GM23338 (cell line): ENCODE data around the gene DDX54. TPM values are rescaled to one million over a fixed set of nuclear protein-coding genes. Genes with fewer than 3 reads are reported as not detected.

Experiments
- ATAC-seq: fragments of 200-7000 bp; cut with Tn5 transposase; 3 replicates; pipeline ENCODE4 v1.9.1; 2020
- DNase-seq: peaks from one replicate; pipeline ENCODE4 v3.0.0-alpha.2; 2015; ENCODE audit warnings: low spot score
- H2AFZ ChIP-seq: fragments of 200-600 bp; sonication (generic); 2 replicates; pipeline ENCODE4 v1.8.0; 2016; ENCODE audit warnings: antibody characterized with exemption, mild to moderate bottlenecking, moderate library complexity
- H3F3A ChIP-seq: fragments of 200-600 bp; sonication (generic); replicated peaks from 2 replicates; pipeline ENCODE4 v1.8.0; 2017; ENCODE audit warnings: antibody characterized with exemption, mixed run types, low read depth
- H3K27ac ChIP-seq: fragments of 200-600 bp; sonication (generic); 2 replicates; pipeline ENCODE4 v1.6.1; 2016; ENCODE audit warnings: low read depth
- H3K27me3 ChIP-seq: fragments of 200-600 bp; sonication (generic); 2 replicates; pipeline ENCODE4 v1.8.0; 2016; ENCODE audit warnings: mild to moderate bottlenecking, mixed run types, moderate library complexity; ENCODE audit not compliant: insufficient read depth
- H3K36me3 ChIP-seq: fragments of 200-600 bp; sonication (generic); 2 replicates; pipeline ENCODE4 v1.8.0; 2016; ENCODE audit warnings: mild to moderate bottlenecking; ENCODE audit not compliant: insufficient read depth
- H3K4me1 ChIP-seq: fragments of 200-600 bp; sonication (generic); 2 replicates; pipeline ENCODE4 v1.8.0; 2016; ENCODE audit warnings: mild to moderate bottlenecking, moderate library complexity; ENCODE audit not compliant: insufficient read depth
- H3K4me2 ChIP-seq: fragments of 200-600 bp; sonication (generic); 2 replicates; pipeline ENCODE4 v1.7.1; 2017; ENCODE audit warnings: mixed run types
- H3K4me3 ChIP-seq: fragments of 200-600 bp; sonication (generic); 2 replicates; pipeline ENCODE4 v1.6.1; 2016; ENCODE audit warnings: mixed run types
- H3K79me2 ChIP-seq: fragments of 200-600 bp; sonication (generic); replicated peaks from 2 replicates; pipeline ENCODE4 v1.8.0; 2017; ENCODE audit warnings: mild to moderate bottlenecking; ENCODE audit not compliant: insufficient read depth
- H3K9me2 ChIP-seq: fragments of 200-600 bp; sonication (generic); 2 replicates; pipeline ENCODE4 v1.8.0; 2017; ENCODE audit not compliant: insufficient read depth
- H4K20me1 ChIP-seq: fragments of 200-600 bp; sonication (generic); replicated peaks from 2 replicates; pipeline ENCODE4 v1.8.0; 2017; ENCODE audit warnings: mild to moderate bottlenecking; ENCODE audit not compliant: insufficient read depth
- H3K27ac Mint-ChIP-seq: 2 replicates; pipeline ENCODE4 v1.8.0; 2020; ENCODE audit warnings: inconsistent platforms, mild to moderate bottlenecking, moderate library complexity, mixed read lengths
- H3K27me3 Mint-ChIP-seq: 3 replicates; pipeline ENCODE4 v1.8.0; 2022; ENCODE audit warnings: low read depth, mild to moderate bottlenecking, moderate library complexity, mixed read lengths, inconsistent platforms; ENCODE audit not compliant: insufficient read depth, poor library complexity
- H3K36me3 Mint-ChIP-seq: 3 replicates; pipeline ENCODE4 v1.8.0; 2021; ENCODE audit warnings: low read depth, mild to moderate bottlenecking, inconsistent platforms, moderate library complexity, mixed read lengths
- H3K4me1 Mint-ChIP-seq: 3 replicates; pipeline ENCODE4 v1.8.0; 2020; ENCODE audit warnings: mild to moderate bottlenecking, inconsistent platforms, mixed read lengths
- H3K4me3 Mint-ChIP-seq: 3 replicates; pipeline ENCODE4 v1.8.0; 2021; ENCODE audit warnings: moderate library complexity, mild to moderate bottlenecking, inconsistent platforms, mixed read lengths
- H3K9me3 Mint-ChIP-seq: 3 replicates; pipeline ENCODE4 v1.8.0; 2020; ENCODE audit warnings: moderate library complexity, mild to moderate bottlenecking, inconsistent platforms, mixed read lengths
- CREB1 ChIP-seq: fragments of 250-450 bp; sonication (Bioruptor Pico); IDR thresholded peaks from 2 replicates; pipeline ENCODE4 v1.5.0; 2020; ENCODE audit warnings: low read depth, mild to moderate bottlenecking, moderate library complexity
- CTCF ChIP-seq, 2 experiments: fragments of 200-600 bp in 1 of 2; sonication (generic) in 1 of 2; conservative IDR thresholded peaks; 2 replicates each; pipeline versions ENCODE4 v1.5.1 to v1.6.1; 2016 to 2017; ENCODE audit warnings: antibody characterized with exemption in 2 of 2, low read depth in 2 of 2, mild to moderate bottlenecking in 2 of 2, moderate library complexity in 1 of 2
- ETS1 ChIP-seq: IDR thresholded peaks from 2 replicates; pipeline ENCODE4 v1.6.1; 2016; ENCODE audit warnings: antibody characterized with exemption
- EZH2phosphoT487 ChIP-seq: fragments of 200-600 bp; sonication (generic); IDR thresholded peaks from one replicate; pipeline ENCODE4 v1.8.1; 2018; ENCODE audit warnings: antibody characterized with exemption; ENCODE audit not compliant: unreplicated experiment
- JUNB ChIP-seq: IDR thresholded peaks from one replicate; pipeline ENCODE4 v1.6.1; 2016; ENCODE audit warnings: antibody characterized with exemption; ENCODE audit not compliant: unreplicated experiment
- NANOG ChIP-seq: IDR thresholded peaks from 2 replicates; pipeline ENCODE4 v1.6.1; 2016; ENCODE audit warnings: antibody characterized with exemption, borderline replicate concordance
- POLR2AphosphoS5 ChIP-seq: IDR thresholded peaks from 2 replicates; pipeline ENCODE4 v1.6.1; 2016; ENCODE audit warnings: antibody characterized with exemption, low read depth
- ZNF462 ChIP-seq: fragments of 250-450 bp; sonication (Bioruptor Pico); IDR thresholded peaks from 2 replicates; pipeline ENCODE4 v1.5.0; 2020; ENCODE audit warnings: mild to moderate bottlenecking, moderate library complexity
- polyA plus RNA-seq: library from polyadenylated mRNA; unstranded; fragments of >200 nt; fragmentation: Nextera tagmentation; extraction: Ambion mirVana; gene quantifications from 2 replicates; pipeline ENCODE4 v1.2.1, GENCODE V29; 2016
- total RNA-seq: library from RNA; depleted of rRNA; stranded (reverse); fragments of >200 nt; shearing (Covaris generic); gene quantifications from 2 replicates; pipeline ENCODE4 v1.2.3, GENCODE V29; 2014

Gene DDX54
- total and polyA plus RNA-seq, 2 experiments from 2014 or later, result 84.1 to 89.4 TPM

GRCh38 chr12:113158439-113159203, 26.7 kb downstream of the DDX54 start:
- H3K9me2 ChIP-seq, result no peaks in the 10 kb centered on the region
- H3K36me3 ChIP-seq, result no peaks in the 10 kb centered on the region; the same call in 1 of the 2 replicates
- peaks cover 7% of the 10 kb centered on the region for H3K27me3 ChIP-seq
- no peak overlapping the region for H3K4me3 Mint-ChIP-seq
- no peak for DNase-seq
- H3K9me3 Mint-ChIP-seq, result peaks cover 3% of the 10 kb centered on the region; the same call in 1 of the 3 replicates
- peaks cover 14% of the 10 kb centered on the region; the same call in 1 of the 2 replicates for H3K4me1 ChIP-seq
- H3K27ac ChIP-seq, result no peak overlapping the region
- ATAC-seq, result no peak
- H3K36me3 Mint-ChIP-seq, result peaks cover 56% of the 10 kb centered on the region
- H3K4me1 Mint-ChIP-seq, result peaks cover 25% of the 10 kb centered on the region
- TF ChIP-seq EZH2phosphoT487 (no peak), ETS1 (no peak), JUNB (no peak), POLR2AphosphoS5 (no peak), NANOG (no peak)
- H2AFZ ChIP-seq, result no peak overlapping the region
- no peaks in the 10 kb centered on the region for H3K79me2 ChIP-seq
- no peak overlapping the region; the same call in 1 of the 2 replicates for H3K27ac Mint-ChIP-seq
- peaks cover 6% of the 10 kb centered on the region; the same call in 1 of the 2 replicates for H4K20me1 ChIP-seq
- H3F3A ChIP-seq, result peaks cover 17% of the 10 kb centered on the region
- no peak overlapping the region for H3K4me3 ChIP-seq
- peaks cover 34% of the 10 kb centered on the region for H3K27me3 Mint-ChIP-seq
- H3K4me2 ChIP-seq, result no peak overlapping the region

- ATAC-seq, result no peak
- Mint-ChIP-seq H3K27me3 (peaks cover 36% of the 10 kb centered on the region), H3K4me3 (no peak overlapping the region; the same call in 2 of the 3 replicates)
- TF ChIP-seq CREB1 (CRISPR knock-in tag) (no peak), ETS1 (no peak), EZH2phosphoT487 (no peak), ZNF462 (CRISPR knock-in tag) (no peak), CTCF (conservative IDR thresholded peaks at IDR 0.05; ENCODE audit: low read depth in 2 of 2) (no peak), JUNB (no peak), NANOG (no peak)
These were observed 27.9 kb downstream of the DDX54 start for GRCh38 chr12:113157218-113157859.

More at GRCh38 chr12:113157218-113157859, 27.9 kb downstream of the DDX54 start:
- Histone ChIP-seq H2AFZ (no peak overlapping the region), H3K4me3 (no peak overlapping the region), H3K9me2 (no peaks in the 10 kb centered on the region), H3K4me2 (no peak overlapping the region), H3K4me1 (peaks cover 18% of the 10 kb centered on the region; the same call in 1 of the 2 replicates), H3K27me3 (peaks cover 15% of the 10 kb centered on the region), H3K79me2 (no peaks in the 10 kb centered on the region), H3K27ac (no peak overlapping the region), H3F3A (peaks cover 19% of the 10 kb centered on the region), H4K20me1 (peaks cover 3% of the 10 kb centered on the region; the same call in 1 of the 2 replicates), H3K36me3 (no peaks in the 10 kb centered on the region; the same call in 1 of the 2 replicates)
- H3K4me1 Mint-ChIP-seq, result peaks cover 18% of the 10 kb centered on the region
- DNase-seq, result no peak
- peaks cover 3% of the 10 kb centered on the region; the same call in 1 of the 3 replicates for H3K9me3 Mint-ChIP-seq
- no peak overlapping the region for H3K27ac Mint-ChIP-seq
- H3K36me3 Mint-ChIP-seq, result peaks cover 45% of the 10 kb centered on the region
